ENCODE data around the gene CYP4A22.
"Not testable (repeated sequence)": the region's sequence is repeated elsewhere in the genome, so short reads cannot be mapped to it uniquely, and the experiment has no call there.

The CYP4A22 gene

GRCh38 chr1:47186267-47187185, 49.3 kb downstream of the CYP4A22 start:
- no peak for DNase-seq

- no peak for DNase-seq
Observed at GRCh38 chr1:47187231-47187925, 50.1 kb downstream of the CYP4A22 start.

- DNase-seq, result no peak
Observed at GRCh38 chr1:47187926-47188250, 50.6 kb downstream of the CYP4A22 start.

- DNase-seq, result no peak
Observed at GRCh38 chr1:47188791-47189785, 51.8 kb downstream of the CYP4A22 start.

- DNase-seq, result no peak
Observed at GRCh38 chr1:47189844-47190508, 52.7 kb downstream of the CYP4A22 start, which contains the start of gene PDZK1IP1. PDZK1IP1 (minus strand) TSS chr1:47190036; CDS start chr1:47189932, 104 bp downstream.

- DNase-seq, result no peak
Observed at GRCh38 chr1:47190509-47190855, 53.2 kb downstream of the CYP4A22 start.

- DNase-seq, result no peak
Observed at GRCh38 chr1:47190857-47191256, 53.6 kb downstream of the CYP4A22 start.

GRCh38 chr1:47191940-47192457, 54.8 kb downstream of the CYP4A22 start:
- DNase-seq, result no peak

- peak; percentile 53 for DNase-seq
Observed at GRCh38 chr1:47192458-47193384, 55.5 kb downstream of the CYP4A22 start.

GRCh38 chr1:47193496-47193895, 56.3 kb downstream of the CYP4A22 start:
- not testable (repeated sequence) for DNase-seq

- DNase-seq, result no peak
Observed at GRCh38 chr1:47194311-47194710, 57.1 kb downstream of the CYP4A22 start.

GRCh38 chr1:47195981-47196380, 58.7 kb downstream of the CYP4A22 start:
- not testable (repeated sequence) for DNase-seq

GRCh38 chr1:47196622-47197021, 59.4 kb downstream of the CYP4A22 start:
- DNase-seq, result no peak

GRCh38 chr1:47198214-47198613, 61.0 kb downstream of the CYP4A22 start:
- DNase-seq, result no peak
